ENCODE data around the gene ABLIM1. TPM values are rescaled to one million over a fixed set of nuclear protein-coding genes. Genes with fewer than 3 reads are reported as not detected.

ABLIM1 gene
- total RNA-seq, 3 donors from 2014 or later (not counting 1 experiment from before 2014, with no cell fraction given), result 71.9 to 118 (median 73.5) TPM

GRCh38 chr10:114432566-114433093 lies 225.4 kb downstream of the ABLIM1 start:
- no peaks in the 10 kb centered on the region for H3K9me3 ChIP-seq (ENCODE audit: control insufficient read depth, insufficient read depth, low read length)
- H3K27ac ChIP-seq (ENCODE audit: low read length), result no peak overlapping the region
- H3K4me1 ChIP-seq (ENCODE audit: control insufficient read depth, insufficient read depth, low read length), result no peaks in the 10 kb centered on the region
- no peaks in the 10 kb centered on the region for H3K27me3 ChIP-seq (ENCODE audit: control insufficient read depth, insufficient read depth, low read length)
- Mint-ChIP-seq H3K27ac (no peak overlapping the region), H3K27me3 (ENCODE audit: low read depth in 2 of 2) (no peaks in the 10 kb centered on the region), H3K9me3 (no peaks in the 10 kb centered on the region), H3K4me3 (no peak overlapping the region), H3K4me1 (no peaks in the 10 kb centered on the region), H3K36me3 (peaks cover 16% of the 10 kb centered on the region)
- no peak for ATAC-seq
- H3K36me3 ChIP-seq (ENCODE audit: control insufficient read depth, insufficient read depth, low read length), result peaks cover 33% of the 10 kb centered on the region
- H3K4me3 ChIP-seq (ENCODE audit: low read length), result no peak overlapping the region
- WGBS (ENCODE audit: insufficient coverage), result 92% methylated on average over 3 of the region's 4 CpGs
- intact Hi-C loops (cut with micrococcal nuclease), result no loop called here
- no peak for DNase-seq
- no peak for TF ChIP-seq CTCF (IDR thresholded peaks at IDR 0.05)

- Histone ChIP-seq H3K4me1 (ENCODE audit: control insufficient read depth, insufficient read depth, low read length) (no peaks in the 10 kb centered on the region), H3K9me3 (ENCODE audit: control insufficient read depth, insufficient read depth, low read length) (no peaks in the 10 kb centered on the region), H3K27me3 (ENCODE audit: control insufficient read depth, insufficient read depth, low read length) (no peaks in the 10 kb centered on the region), H3K27ac (ENCODE audit: low read length) (no peak overlapping the region), H3K36me3 (ENCODE audit: control insufficient read depth, insufficient read depth, low read length) (peaks cover 28% of the 10 kb centered on the region), H3K4me3 (ENCODE audit: low read length) (no peak overlapping the region)
- DNase-seq (no peak), ATAC-seq (no peak)
- Mint-ChIP-seq H3K9me3 (no peaks in the 10 kb centered on the region), H3K27ac (no peak overlapping the region), H3K36me3 (peaks cover 14% of the 10 kb centered on the region), H3K4me3 (no peak overlapping the region), H3K27me3 (ENCODE audit: low read depth in 2 of 2) (no peaks in the 10 kb centered on the region), H3K4me1 (no peaks in the 10 kb centered on the region)
- no peak for TF ChIP-seq CTCF (IDR thresholded peaks at IDR 0.05)
- intact Hi-C loops (cut with micrococcal nuclease), result no loop called here
- WGBS (ENCODE audit: insufficient coverage), result 91% methylated on average over 3 of the region's 4 CpGs
These were observed 226.5 kb downstream of the ABLIM1 start for GRCh38 chr10:114431414-114432135.

GRCh38 chr10:114430688-114431413 lies 227.2 kb downstream of the ABLIM1 start:
- no peak overlapping the region for H3K4me3 Mint-ChIP-seq
- no peak for DNase-seq
- Histone ChIP-seq H3K4me3 (ENCODE audit: low read length) (no peak overlapping the region), H3K9me3 (ENCODE audit: control insufficient read depth, insufficient read depth, low read length) (no peaks in the 10 kb centered on the region), H3K27me3 (ENCODE audit: control insufficient read depth, insufficient read depth, low read length) (no peaks in the 10 kb centered on the region), H3K27ac (ENCODE audit: low read length) (no peak overlapping the region), H3K36me3 (ENCODE audit: control insufficient read depth, insufficient read depth, low read length) (peaks cover 21% of the 10 kb centered on the region), H3K4me1 (ENCODE audit: control insufficient read depth, insufficient read depth, low read length) (no peaks in the 10 kb centered on the region)
- peaks cover 7% of the 10 kb centered on the region for H3K36me3 Mint-ChIP-seq
- H3K27me3 Mint-ChIP-seq (ENCODE audit: low read depth in 2 of 2), result no peaks in the 10 kb centered on the region
- H3K4me1 Mint-ChIP-seq, result no peaks in the 10 kb centered on the region
- no peak overlapping the region for H3K27ac Mint-ChIP-seq
- H3K9me3 Mint-ChIP-seq, result no peaks in the 10 kb centered on the region
- ATAC-seq, result no peak
- TF ChIP-seq CTCF (IDR thresholded peaks at IDR 0.05), result no peak
- WGBS (ENCODE audit: insufficient coverage), result 96% methylated on average over 12 of the region's 12 CpGs
- intact Hi-C loops (cut with micrococcal nuclease), result no loop called here

Measured in natural killer cell (primary cell).